Mucosa of stomach (tissue), 1 donor: ENCODE results near the gene METTL9.
"Not testable (repeated sequence)": the region's sequence is repeated elsewhere in the genome, so short reads cannot be mapped to it uniquely, and the experiment has no call there.

Experiments
- H3K27me3 ChIP-seq: one replicate; pipeline ENCODE4 v1.7.0; 2013; ENCODE audit warnings: mild to moderate bottlenecking, low read length; ENCODE audit not compliant: control insufficient read depth, insufficient read depth
- H3K36me3 ChIP-seq: one replicate; pipeline ENCODE4 v1.7.0; 2013; ENCODE audit warnings: low read length; ENCODE audit not compliant: control insufficient read depth, insufficient read depth
- H3K4me1 ChIP-seq: one replicate; pipeline ENCODE4 v1.7.0; 2013; ENCODE audit warnings: mild to moderate bottlenecking, low read length; ENCODE audit not compliant: control insufficient read depth, insufficient read depth
- H3K4me3 ChIP-seq: one replicate; pipeline ENCODE4 v1.7.0; 2013; ENCODE audit warnings: low read length
- H3K9ac ChIP-seq: one replicate; pipeline ENCODE4 v1.7.0; 2013; ENCODE audit warnings: mild to moderate bottlenecking, low read length, moderate library complexity
- H3K9me3 ChIP-seq: one replicate; pipeline ENCODE4 v1.7.0; 2013; ENCODE audit warnings: mild to moderate bottlenecking, low read length, moderate library complexity; ENCODE audit not compliant: control insufficient read depth
- donor health status: Pancreatic carcinoma.

Gene METTL9

GRCh38 chr16:21617607-21618006 is 18.2 kb downstream of the METTL9 start:
- no peak overlapping the region for H3K4me3 ChIP-seq
- no peaks in the 10 kb centered on the region for H3K27me3 ChIP-seq
- H3K9ac ChIP-seq, result no peak overlapping the region
- H3K4me1 ChIP-seq, result no peaks in the 10 kb centered on the region
- no peaks in the 10 kb centered on the region for H3K9me3 ChIP-seq
- no peaks in the 10 kb centered on the region for H3K36me3 ChIP-seq

- Histone ChIP-seq H3K9ac (no peak overlapping the region), H3K4me1 (no peaks in the 10 kb centered on the region), H3K36me3 (no peaks in the 10 kb centered on the region), H3K9me3 (no peaks in the 10 kb centered on the region), H3K4me3 (no peak overlapping the region), H3K27me3 (no peaks in the 10 kb centered on the region)
These were observed 18.9 kb downstream of the METTL9 start for GRCh38 chr16:21618281-21618680.

GRCh38 chr16:21619765-21620425 is 20.5 kb downstream of the METTL9 start:
- Histone ChIP-seq H3K4me1 (no peaks in the 10 kb centered on the region), H3K9me3 (no peaks in the 10 kb centered on the region), H3K36me3 (no peaks in the 10 kb centered on the region), H3K9ac (no peak overlapping the region), H3K27me3 (no peaks in the 10 kb centered on the region), H3K4me3 (no peak overlapping the region)

- Histone ChIP-seq H3K36me3 (peaks cover 6% of the 10 kb centered on the region), H3K9me3 (no peaks in the 10 kb centered on the region), H3K4me1 (no peaks in the 10 kb centered on the region), H3K4me3 (no peak overlapping the region), H3K9ac (no peak overlapping the region), H3K27me3 (no peaks in the 10 kb centered on the region)
These were observed 21.2 kb downstream of the METTL9 start for GRCh38 chr16:21620592-21620991.

GRCh38 chr16:21622545-21622944 is 23.2 kb downstream of the METTL9 start:
- Histone ChIP-seq H3K4me3 (no peak overlapping the region), H3K4me1 (no peaks in the 10 kb centered on the region), H3K9ac (no peak overlapping the region), H3K36me3 (peaks cover 6% of the 10 kb centered on the region), H3K27me3 (no peaks in the 10 kb centered on the region), H3K9me3 (no peaks in the 10 kb centered on the region)

GRCh38 chr16:21625026-21625425 is 25.6 kb downstream of the METTL9 start:
- Histone ChIP-seq H3K9me3 (no peaks in the 10 kb centered on the region), H3K4me1 (no peaks in the 10 kb centered on the region), H3K36me3 (peaks cover 6% of the 10 kb centered on the region), H3K27me3 (no peaks in the 10 kb centered on the region), H3K9ac (no peak overlapping the region), H3K4me3 (no peak overlapping the region)

- peaks cover 6% of the 10 kb centered on the region for H3K36me3 ChIP-seq
- H3K9me3 ChIP-seq, result no peaks in the 10 kb centered on the region
- H3K27me3 ChIP-seq, result no peaks in the 10 kb centered on the region
- H3K9ac ChIP-seq, result no peak overlapping the region
- peaks cover 10% of the 10 kb centered on the region for H3K4me1 ChIP-seq
- H3K4me3 ChIP-seq, result no peak overlapping the region
These were observed 27.4 kb downstream of the METTL9 start for GRCh38 chr16:21626659-21627277.

GRCh38 chr16:21628121-21628726 is 28.8 kb downstream of the METTL9 start:
- Histone ChIP-seq H3K36me3 (peaks cover 6% of the 10 kb centered on the region), H3K4me3 (no peak overlapping the region), H3K4me1 (peaks cover 10% of the 10 kb centered on the region), H3K27me3 (no peaks in the 10 kb centered on the region), H3K9me3 (no peaks in the 10 kb centered on the region), H3K9ac (no peak overlapping the region)

- Histone ChIP-seq H3K4me1 (peaks cover 10% of the 10 kb centered on the region), H3K4me3 (no peak overlapping the region), H3K27me3 (no peaks in the 10 kb centered on the region), H3K9me3 (no peaks in the 10 kb centered on the region), H3K36me3 (peaks cover 6% of the 10 kb centered on the region), H3K9ac (no peak overlapping the region)
These were observed 29.4 kb downstream of the METTL9 start for GRCh38 chr16:21628772-21629171.

GRCh38 chr16:21629616-21630539 is 30.5 kb downstream of the METTL9 start:
- not testable (repeated sequence) for H3K36me3 ChIP-seq, H3K4me3 ChIP-seq, H3K9me3 ChIP-seq, H3K9ac ChIP-seq, H3K27me3 ChIP-seq
- H3K4me1 ChIP-seq, result peaks cover 20% of the 10 kb centered on the region

GRCh38 chr16:21630866-21631265 is 31.5 kb downstream of the METTL9 start:
- H3K9ac ChIP-seq, H3K9me3 ChIP-seq, H3K27me3 ChIP-seq, H3K4me3 ChIP-seq, H3K36me3 ChIP-seq: not testable (repeated sequence)
- peaks cover 20% of the 10 kb centered on the region for H3K4me1 ChIP-seq

- H3K9me3 ChIP-seq, H3K4me3 ChIP-seq, H3K27me3 ChIP-seq, H3K9ac ChIP-seq, H3K36me3 ChIP-seq: not testable (repeated sequence)
- peaks cover 20% of the 10 kb centered on the region for H3K4me1 ChIP-seq
These were observed 32.0 kb downstream of the METTL9 start for GRCh38 chr16:21631376-21631775.
